HG03108 (cell line): ENCODE results near the gene LHX5.

ENCODE experiments used
- ATAC-seq: cut with Tn5 transposase; IDR thresholded peaks from one replicate; pipeline ENCODE4 v1.9.1; 2021; ENCODE audit warnings: moderate library complexity; ENCODE audit not compliant: unreplicated experiment

The LHX5 gene

GRCh38 chr12:113466454-113467141 lies 5.1 kb downstream of the LHX5 start:
- no peak for ATAC-seq

GRCh38 chr12:113465808-113466453 lies 5.7 kb downstream of the LHX5 start:
- no peak for ATAC-seq

GRCh38 chr12:113464852-113465719 lies 6.6 kb downstream of the LHX5 start:
- ATAC-seq = no peak

GRCh38 chr12:113464452-113464775 lies 7.3 kb downstream of the LHX5 start:
- no peak for ATAC-seq

GRCh38 chr12:113463746-113464451 lies 7.8 kb downstream of the LHX5 start:
- no peak for ATAC-seq

GRCh38 chr12:113462998-113463745 lies 8.5 kb downstream of the LHX5 start:
- ATAC-seq = no peak

GRCh38 chr12:113462117-113462774 lies 9.4 kb downstream of the LHX5 start:
- no peak for ATAC-seq

- no peak for ATAC-seq
Measured at GRCh38 chr12:113461666-113462065, 10.0 kb downstream of the LHX5 start.

- no peak for ATAC-seq
Measured at GRCh38 chr12:113459981-113460380, 11.7 kb downstream of the LHX5 start.

GRCh38 chr12:113457710-113458109 lies 14.0 kb downstream of the LHX5 start:
- ATAC-seq = no peak

- no peak for ATAC-seq
Measured at GRCh38 chr12:113457185-113457584, 14.5 kb downstream of the LHX5 start.

GRCh38 chr12:113456761-113457160 lies 14.9 kb downstream of the LHX5 start:
- no peak for ATAC-seq

- no peak for ATAC-seq
Measured at GRCh38 chr12:113456199-113456598, 15.5 kb downstream of the LHX5 start.

- ATAC-seq = no peak
Measured at GRCh38 chr12:113453330-113453729, 18.3 kb downstream of the LHX5 start.

- ATAC-seq = no peak
Measured at GRCh38 chr12:113452458-113452857, 19.2 kb downstream of the LHX5 start.

- ATAC-seq = no peak
Measured at GRCh38 chr12:113449839-113450238, 21.8 kb downstream of the LHX5 start.

- ATAC-seq = no peak
Measured at GRCh38 chr12:113449299-113449698, 22.4 kb downstream of the LHX5 start.

- no peak for ATAC-seq
Measured at GRCh38 chr12:113448873-113449272, 22.8 kb downstream of the LHX5 start.

GRCh38 chr12:113445544-113446171 lies 26.0 kb downstream of the LHX5 start:
- no peak for ATAC-seq
